Measurements from ENCODE around the gene USP3.

Gene USP3

DNA sequence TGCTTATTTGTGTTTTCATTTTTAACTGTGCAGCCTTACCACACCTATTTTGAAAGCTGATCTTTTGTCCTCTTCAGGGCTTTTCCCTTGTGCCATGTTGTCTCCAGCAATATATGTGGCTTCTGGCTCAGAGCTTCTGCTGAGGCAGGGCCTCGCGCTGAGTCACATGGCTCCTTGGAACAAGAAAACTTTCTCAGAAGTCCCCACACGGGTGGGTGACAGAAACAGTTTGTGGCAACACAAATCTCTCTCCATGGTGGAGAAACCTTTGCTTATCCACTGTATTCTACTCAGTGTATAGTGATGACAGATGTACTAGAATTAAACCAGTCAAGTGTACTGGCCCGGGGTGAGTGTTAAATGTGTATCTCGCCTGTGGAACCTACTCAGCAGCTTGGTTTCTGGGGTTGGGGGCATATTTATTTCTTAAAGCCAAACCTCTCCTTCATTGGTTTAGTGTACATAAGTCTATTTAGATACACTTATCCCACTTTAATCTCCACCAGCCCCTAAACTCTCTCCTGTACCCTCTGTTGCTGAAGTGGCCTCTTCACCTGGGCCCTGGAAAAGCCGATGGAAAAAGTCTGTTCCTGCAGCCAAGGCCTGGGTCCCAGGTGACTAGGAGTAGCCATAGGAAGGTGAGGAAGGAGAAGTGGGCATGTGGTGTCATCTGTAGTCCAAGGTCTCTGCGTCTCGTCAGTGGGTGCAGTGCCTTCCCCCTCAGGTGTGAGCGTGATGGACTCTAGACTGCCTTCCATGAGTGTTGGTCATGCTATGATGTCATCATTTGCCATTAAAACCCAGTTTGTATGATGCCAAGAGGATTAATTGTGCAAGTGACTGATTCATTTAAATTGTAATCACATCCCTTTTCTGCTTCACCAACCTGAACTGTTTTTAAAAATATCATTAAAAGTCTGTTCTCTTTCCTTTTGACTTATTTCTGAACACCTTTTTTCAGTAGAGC lies 89.6 kb downstream of the USP3 start:
- DNase-seq (ENCODE audit: low read depth), result no peak

GRCh38 chr15:63595065-63595464 lies 90.7 kb downstream of the USP3 start:
- DNase-seq (ENCODE audit: low read depth), result no peak

GRCh38 chr15:63595688-63596087 lies 91.3 kb downstream of the USP3 start:
- DNase-seq (ENCODE audit: low read depth), result no peak

- no peak for DNase-seq (ENCODE audit: low read depth)
These were observed 92.3 kb downstream of the USP3 start for GRCh38 chr15:63596676-63597037.

DNA sequence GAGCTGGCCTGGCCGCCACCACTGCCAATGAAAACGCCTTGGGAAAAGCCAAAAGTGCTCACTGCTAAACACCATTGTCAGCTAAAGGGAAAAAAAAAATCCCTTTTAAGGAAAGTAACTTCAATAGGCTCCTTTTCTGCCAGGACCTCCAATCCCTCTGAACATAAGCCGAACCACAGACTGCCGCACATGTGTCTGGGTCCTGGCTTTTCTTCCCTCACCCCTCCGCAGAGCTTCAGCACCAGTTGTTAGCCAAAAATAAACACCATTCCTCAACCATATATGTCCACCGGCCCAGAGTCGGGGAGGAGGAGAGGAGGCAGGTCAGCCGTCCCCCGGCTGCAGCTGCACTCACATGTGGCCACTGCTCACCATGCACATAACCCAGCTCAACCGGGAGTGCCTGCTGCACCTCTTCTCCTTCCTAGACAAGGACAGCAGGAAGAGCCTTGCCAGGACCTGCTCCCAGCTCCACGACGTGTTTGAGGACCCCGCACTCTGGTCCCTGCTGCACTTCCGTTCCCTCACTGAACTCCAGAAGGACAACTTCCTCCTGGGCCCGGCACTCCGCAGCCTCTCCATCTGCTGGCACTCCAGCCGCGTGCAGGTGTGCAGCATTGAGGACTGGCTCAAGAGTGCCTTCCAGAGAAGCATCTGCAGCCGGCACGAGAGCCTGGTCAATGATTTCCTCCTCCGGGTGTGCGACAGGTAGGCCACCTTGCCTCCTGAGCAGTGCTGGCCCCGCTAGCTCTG lies 92.8 kb downstream of the USP3 start, which contains the start of gene FBXL22:
Gene FBXL22, plus strand, starts transcription at position 350 of the 753 bp plus-strand sequence. Its CDS starts 6 bp downstream, at position 356.
- no peak for DNase-seq (ENCODE audit: low read depth)

GRCh38 chr15:63597821-63598220 lies 93.4 kb downstream of the USP3 start:
- DNase-seq (ENCODE audit: low read depth), result no peak

DNA sequence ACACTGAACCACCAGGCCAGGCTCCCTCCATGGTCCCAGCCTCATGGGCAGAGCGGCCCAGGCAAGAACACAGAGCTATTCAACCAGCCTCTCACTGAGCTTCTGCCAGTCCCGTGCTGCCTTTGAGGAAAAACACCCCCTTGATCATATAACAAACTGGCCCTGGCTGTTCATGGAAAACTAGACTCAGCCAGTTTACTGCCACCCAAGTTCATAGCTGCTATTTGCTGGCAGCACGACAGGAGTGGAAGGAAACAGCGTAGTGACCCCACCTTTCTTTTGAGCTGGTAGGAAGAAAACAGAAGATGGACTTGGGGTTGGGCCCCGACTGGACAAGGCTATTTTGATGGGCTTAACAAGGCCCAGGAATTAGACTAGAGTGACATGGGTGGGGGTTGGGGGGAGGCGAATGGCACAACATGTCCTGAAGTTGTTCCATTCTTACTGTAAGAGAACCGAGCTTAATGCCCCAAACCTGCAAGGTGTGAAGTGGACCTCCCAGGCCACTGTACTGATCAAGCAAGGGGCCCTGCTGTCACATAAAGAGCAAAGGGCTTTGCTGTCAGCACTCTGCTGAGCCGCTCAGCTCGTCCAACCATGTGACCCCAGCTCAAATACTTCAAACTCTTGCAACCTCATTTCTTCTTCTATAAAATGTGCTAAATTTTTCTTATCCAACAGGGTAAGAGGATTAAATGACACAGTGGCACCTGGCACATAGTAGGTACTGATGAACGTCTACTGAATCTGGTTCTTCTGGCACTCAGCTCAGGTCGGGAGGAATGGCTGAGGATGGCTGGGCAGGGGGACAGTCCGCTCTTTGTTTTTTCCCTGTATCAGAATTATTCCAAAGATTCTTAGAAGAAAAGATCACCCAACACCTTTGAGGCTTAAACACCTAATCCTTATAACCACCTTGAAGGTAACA lies 94.3 kb downstream of the USP3 start:
- no peak for DNase-seq (ENCODE audit: low read depth)

GRCh38 chr15:63599401-63600000 lies 95.1 kb downstream of the USP3 start:
- peak; percentile 15 for DNase-seq (ENCODE audit: low read depth)

GRCh38 chr15:63600001-63600615 lies 95.7 kb downstream of the USP3 start:
- DNase-seq (ENCODE audit: low read depth), result no peak

- DNase-seq (ENCODE audit: low read depth), result peak; percentile 89
These were observed 96.2 kb downstream of the USP3 start for GRCh38 chr15:63600616-63601025.

DNA sequence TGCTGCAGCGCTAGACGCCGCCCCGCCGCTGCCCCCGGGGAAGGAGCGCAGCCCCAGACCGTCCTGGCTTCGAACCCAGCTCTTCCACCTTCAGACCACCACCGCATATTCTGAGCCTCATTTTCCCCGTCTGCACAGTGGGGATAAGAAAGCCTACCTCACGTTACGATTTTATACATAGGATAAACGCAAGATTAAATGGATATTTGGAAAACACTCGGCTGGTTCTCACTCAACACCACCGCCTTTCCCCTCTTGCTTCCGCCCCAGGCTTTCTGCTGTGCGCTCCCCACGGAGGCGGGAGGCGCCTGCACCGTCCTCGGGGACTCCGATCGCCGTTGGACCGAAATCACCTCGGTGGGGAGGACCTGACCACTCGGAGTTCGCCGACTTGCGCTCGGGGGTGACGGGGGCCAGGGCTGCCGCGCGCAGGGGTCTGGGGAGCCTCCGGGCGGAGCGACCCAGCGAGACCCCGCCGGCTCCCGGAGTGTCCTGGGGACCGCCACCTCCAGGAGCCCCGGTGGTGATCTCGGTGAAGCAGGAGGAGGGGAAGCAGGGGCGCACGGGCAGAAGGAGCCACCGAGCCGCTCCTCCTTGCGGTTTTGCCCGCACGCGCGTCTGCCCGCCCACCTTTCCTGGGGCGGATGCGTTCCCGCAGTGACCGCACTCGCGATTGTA lies 96.8 kb downstream of the USP3 start:
- DNase-seq (ENCODE audit: low read depth), result peak; percentile 44

GRCh38 chr15:63601704-63602185 lies 97.4 kb downstream of the USP3 start:
- no peak for DNase-seq (ENCODE audit: low read depth)

DNA sequence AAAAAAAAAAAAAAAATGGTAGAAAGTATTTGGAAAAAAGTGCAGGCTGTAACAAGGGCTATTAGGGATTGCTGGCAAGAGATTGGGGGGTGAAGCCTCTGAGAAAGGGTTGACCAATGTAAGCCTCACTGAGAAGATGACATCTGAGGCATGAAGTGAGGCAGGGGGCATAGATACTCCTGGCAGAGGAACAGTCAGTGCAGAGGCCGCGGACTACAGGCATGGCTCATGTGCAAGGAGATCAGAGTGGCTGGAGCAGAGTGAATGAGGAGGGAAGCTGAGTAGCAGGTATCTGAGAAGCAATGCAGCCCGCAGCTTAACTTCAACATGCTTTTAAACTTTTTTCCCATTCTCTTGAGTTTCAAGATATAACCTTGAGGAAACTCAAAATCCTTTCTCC lies 98.2 kb downstream of the USP3 start:
- DNase-seq (ENCODE audit: low read depth), result no peak

DNA sequence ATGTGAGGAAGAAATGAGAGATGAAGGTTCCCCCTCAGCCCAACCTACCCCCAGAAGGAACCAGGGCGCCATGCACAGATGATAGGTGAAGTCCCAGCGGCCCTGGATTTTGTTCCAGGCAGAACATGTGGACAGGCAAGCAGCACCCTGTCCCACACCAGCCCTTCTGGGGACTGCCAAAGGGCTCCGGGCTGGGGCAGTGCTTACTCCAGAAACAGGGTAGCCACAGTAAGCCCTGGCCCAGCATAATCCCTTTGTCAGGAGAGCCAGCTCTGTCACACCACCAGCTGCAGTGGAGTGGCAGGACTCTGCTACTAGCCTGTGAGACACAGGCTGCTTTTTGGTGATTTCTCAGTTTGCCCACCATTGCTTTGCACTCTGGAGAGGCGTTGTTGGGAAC lies 99.1 kb downstream of the USP3 start:
- DNase-seq (ENCODE audit: low read depth), result no peak

GRCh38 chr15:63604281-63604680 lies 99.9 kb downstream of the USP3 start:
- DNase-seq (ENCODE audit: low read depth), result no peak

- no peak for DNase-seq (ENCODE audit: low read depth)
These were observed 100.6 kb downstream of the USP3 start for GRCh38 chr15:63605036-63605435.

DNA sequence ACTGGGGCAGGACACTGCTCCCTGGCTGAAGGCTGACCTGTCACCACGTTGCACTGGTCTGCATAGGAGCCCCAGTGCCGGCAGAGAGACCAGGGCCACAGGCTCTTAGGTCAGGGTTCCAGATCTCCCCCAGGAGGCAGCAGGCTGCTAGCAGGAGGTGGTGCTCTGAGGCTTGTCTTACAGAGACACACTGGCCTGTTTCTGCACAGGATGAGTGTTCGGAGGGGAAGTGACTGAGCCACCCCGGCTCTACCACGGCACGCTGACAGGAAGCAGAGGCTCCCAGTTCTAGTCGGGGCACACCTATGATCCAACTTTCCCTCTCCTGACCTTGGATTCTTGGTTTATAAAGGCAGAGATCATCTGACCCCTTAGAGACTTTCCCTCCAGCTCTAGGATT lies 101.4 kb downstream of the USP3 start:
- DNase-seq (ENCODE audit: low read depth), result peak; percentile 47

DNA sequence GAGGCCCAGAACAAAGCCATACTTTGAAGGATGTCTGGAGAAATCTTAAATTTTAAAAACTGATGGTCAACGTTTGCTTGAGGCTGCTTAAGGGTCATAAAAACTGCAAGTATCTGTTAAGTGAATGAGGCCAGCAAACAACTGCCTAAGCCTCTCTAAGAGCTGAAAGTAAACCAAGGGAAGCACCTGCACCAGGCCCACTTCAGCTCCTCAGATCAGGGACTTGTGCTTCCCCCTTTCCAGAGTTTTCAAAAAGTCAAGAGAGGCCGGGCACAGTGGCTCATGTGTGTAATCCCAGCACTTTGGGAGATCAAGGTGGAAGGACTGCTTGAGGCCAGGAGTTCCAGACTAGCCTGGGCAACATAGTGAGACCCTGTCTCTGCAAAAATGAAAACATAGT lies 101.9 kb downstream of the USP3 start:
- DNase-seq (ENCODE audit: low read depth), result no peak

GRCh38 chr15:63608989-63609388 lies 104.6 kb downstream of the USP3 start:
- DNase-seq (ENCODE audit: low read depth), result no peak

GRCh38 chr15:63609448-63609847 lies 105.1 kb downstream of the USP3 start:
- no peak for DNase-seq (ENCODE audit: low read depth)
